CD4-positive, alpha-beta T cell treated with Interleukin-2 at 100 ng/mL for 4 hours (primary cell): ENCODE measurements around the gene EXTL2.
A peak's percentile ranks its signal among the peaks of the same experiment; 100 is the strongest.
"Not testable (repeated sequence)": the region's sequence is repeated elsewhere in the genome, so short reads cannot be mapped to it uniquely, and the experiment has no call there.

Source experiments
- DNase-seq: peaks from one replicate; pipeline ENCODE4 v3.0.0-alpha.2; 2020; ENCODE audit warnings: low spot score

Gene EXTL2

DNA sequence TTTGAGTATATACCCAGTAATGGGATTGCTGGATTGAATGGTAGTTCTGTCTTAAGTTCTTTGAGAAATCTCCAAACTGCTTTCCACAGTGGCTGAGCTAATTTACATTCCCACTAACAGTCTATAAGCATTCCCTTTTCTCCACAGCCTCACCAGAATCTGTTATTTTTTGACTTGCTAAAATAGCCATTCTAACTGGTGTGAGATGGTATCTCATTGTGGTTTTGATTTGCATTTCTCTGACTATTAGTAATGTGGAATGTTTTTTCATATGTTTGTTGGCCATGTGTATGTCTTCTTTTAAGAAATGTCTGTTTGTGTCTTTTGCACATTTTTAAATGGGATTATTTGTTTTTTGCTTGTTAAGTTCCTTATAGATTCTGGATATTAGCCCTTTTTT lies 39.5 kb downstream of the EXTL2 start:
- not testable (repeated sequence) for DNase-seq

DNA sequence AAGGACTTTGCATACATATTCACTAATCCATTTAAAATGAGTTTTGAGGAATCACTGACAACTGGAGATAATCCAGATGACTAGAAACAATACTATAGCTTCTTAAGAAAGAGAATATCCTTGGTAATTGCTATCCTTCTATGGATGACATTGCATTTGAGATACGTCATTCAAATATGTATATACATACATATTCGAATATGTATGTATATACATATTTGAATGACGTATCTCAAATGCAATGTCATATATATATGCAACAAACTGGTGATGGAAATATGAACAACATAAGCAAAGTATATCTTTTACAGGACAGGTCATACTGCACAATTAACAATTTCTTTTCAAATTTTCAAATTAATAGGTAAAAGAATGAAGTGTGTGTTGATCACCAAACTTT lies 41.7 kb downstream of the EXTL2 start:
- no peak for DNase-seq

DNA sequence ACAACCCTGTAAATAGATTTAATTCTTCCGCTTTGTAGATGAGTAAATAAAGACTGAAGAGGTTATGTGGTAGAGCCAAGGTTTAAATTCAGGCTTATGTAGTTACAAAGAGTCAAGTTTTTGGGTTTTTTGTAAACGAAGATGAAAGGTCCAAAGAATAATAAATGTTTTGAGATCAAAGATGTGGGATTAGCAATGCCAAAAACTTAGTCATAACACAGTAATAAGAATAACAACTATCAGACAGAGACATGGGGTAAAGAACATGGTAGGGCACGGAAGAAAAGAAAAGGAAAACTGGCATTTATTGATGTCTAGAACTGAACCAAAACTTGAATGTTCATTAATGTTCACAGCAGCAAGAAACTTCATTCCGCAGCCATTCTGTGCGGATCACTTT lies 42.9 kb downstream of the EXTL2 start:
- no peak for DNase-seq

DNA sequence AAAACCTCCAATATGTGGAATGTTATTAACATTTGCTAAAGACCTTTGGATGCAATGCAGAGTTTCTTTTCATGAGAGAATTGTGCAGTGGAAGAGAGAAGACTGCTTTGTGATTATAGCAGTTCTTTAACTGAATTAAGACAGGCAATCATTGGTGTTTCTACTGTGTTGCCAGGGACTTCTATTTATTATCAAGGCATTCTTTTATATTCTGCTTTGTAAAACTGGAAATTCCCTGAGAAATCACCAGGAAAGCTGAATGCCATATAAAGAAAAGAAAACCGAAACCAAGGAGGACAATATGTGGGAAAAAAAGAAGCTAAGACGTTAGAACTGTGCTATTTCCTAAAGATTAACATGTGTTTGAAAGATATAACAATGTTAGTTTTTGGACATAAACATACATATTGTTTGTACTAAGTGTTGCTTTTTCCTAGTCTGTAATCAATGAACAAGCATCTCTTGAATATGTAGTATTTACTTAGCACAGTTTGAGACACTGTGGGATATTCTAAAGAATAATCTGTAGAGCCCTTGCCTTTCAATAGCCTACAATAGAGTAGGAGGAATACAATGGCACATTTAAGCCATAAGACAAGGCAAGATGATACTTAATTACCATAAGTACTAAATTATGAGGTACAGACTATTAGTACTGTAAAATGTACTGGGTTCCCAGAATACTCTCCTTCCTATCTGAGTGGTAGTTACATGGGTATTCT lies 47.1 kb downstream of the EXTL2 start:
- DNase-seq: no peak

DNA sequence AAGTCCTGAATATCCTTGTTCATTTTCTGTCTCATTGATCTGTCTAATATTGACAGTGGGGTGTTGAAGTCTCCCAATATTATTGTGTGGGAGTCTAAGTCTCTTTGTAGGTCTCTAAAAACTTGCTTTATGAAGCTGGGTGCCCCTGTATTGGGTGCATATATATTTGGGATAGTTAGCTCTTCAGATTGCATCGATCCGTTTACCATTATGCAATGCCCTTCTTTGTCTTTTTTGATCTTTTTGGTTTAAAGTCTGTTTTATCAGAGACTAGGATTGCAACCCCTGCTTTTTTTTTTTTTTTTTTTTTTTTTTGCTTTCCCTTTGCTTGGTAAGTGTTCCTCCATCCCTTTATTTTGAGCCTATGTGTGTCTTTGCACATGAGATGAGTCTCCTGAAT lies 51.5 kb downstream of the EXTL2 start:
- DNase-seq: not testable (repeated sequence)

DNA sequence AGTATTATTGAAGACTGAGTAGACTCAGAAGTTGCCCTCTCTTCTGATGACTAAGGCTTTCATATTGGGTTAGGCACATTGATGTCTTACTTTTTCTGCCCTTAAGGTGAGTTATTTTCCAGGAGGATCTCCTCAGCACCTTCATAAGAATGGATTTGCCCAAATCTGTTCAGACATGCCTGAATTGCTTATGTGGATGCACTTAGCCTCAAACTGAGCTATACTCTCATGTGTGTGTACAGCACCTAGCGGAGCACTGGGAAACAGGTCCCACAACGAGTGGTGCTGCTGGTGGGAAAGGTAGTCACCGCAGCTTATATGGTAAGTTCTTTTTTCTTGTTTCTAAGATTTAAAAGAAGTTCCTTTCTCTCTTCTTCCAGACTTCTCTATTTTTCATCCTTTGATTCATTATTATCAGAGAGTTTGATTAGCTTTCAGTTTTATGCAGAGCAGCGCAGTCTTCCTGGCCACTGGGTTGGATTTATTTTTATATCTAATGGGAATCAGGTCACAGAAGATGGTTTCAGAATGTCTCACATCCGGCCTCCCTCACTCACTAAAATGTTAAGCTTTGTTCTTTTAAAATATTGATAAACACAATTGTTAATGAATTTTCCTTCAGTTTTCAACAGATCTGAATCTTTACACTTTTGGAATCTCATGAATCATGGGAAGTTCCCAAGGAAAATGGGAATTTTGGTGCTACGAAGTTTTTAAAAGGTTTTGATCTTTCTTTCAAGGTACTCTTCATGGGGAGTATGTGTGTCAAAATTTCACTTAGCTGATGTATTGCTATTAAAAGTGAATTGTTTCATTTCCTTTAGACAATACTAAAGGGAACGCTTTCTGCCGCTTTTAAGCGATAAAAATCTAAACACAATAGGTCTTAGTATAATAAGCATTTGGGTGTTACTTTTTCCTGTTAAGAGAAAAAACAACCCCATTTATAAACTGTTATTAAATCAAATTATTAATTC lies 58.5 kb downstream of the EXTL2 start:
- DNase-seq: no peak

DNA sequence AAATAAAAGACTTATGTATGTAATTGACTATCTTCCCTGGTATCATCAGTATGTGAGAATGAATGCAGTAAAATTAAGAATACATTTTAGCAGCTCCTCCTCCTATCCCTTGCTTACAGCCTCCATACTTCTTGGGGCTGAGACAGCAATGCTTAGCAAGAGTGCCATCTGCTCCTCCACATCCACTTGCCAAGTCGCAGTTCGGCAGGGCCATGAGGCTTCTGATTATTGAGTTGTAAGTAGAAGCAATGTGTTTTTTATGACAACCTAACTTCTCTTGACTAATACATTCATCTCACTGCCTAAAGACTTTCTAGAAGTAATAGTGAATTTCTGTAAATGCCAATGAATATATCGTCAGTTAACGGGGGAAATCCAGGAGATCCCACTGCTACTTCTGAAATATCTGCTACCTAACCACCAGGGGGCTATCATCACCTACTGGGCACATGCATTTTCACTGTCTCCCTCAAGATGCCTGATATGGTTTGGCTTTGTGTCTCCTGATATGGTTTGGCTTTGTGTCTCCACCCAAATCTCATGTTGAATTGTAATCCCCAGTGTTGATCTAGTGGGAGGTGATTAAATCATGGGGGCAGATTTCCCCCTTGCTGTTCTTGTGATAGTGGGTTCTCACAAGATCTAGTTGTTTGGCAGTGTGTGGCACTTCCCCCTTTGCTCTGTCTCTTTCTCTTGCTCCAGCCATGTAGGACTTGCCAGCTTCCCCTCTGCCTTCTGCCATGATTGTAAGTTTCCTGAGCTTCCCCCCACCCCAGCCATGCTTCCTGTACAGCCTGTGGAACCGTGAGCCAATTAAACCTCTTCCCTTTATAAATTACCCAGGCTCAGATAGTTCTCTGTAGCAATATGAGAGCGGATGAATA lies 59.6 kb downstream of the EXTL2 start:
- peak; percentile 3 for DNase-seq

DNA sequence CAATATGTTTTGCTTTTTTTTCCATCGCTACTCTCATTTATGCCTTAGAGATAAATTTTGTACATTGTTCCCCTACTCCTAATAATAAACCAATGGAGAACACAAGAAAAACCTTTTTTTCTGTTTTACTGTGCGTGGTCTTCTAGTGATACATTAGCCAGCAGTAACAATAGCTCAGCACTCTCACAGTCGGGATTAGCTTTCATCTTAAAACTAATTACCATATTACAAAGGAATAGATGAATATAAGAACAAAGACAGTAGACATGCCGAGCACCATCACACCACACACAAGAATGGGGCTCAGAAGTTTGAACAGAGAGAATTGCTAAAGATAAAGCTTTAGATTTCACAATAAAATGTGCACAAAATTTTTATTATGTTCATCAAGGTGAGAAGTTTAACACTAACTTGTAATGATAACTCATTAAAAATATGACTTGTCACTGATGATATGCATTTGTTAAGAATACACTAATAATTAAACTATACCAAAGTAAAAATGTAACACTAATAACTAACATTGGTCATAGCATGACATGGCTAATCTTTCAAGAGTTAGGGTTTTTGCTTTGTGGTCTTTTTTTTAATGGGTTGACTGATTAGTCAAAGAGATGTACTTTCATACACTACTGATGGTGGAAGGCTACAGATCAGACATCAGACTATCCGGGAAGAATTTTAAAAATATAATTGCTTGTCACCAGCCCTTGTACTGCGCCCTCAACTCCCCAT lies 61.8 kb downstream of the EXTL2 start:
- no peak for DNase-seq

DNA sequence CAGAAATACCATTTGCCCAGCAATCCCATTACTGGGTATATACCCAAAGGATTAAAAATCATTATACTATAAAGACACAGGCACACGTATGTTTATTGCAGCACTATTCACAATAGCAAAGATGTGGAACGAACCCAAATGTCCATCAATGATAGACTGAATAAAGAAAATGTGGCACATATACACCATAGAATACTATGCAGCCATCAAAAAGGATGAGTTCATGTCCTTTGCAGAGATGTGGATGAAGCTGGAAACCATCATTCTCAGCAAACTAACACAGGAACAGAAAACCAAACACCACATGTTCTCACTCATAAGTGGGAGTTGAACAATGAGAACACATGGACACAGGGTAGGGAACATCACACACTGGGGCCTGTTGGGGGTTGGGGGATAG lies 69.0 kb downstream of the EXTL2 start:
- not testable (repeated sequence) for DNase-seq
